GM12892 (cell line): ENCODE measurements around the gene OR8B4.
"Not testable (repeated sequence)": the region's sequence is repeated elsewhere in the genome, so short reads cannot be mapped to it uniquely, and the experiment has no call there.

Source experiments
- DNase-seq: peaks from one replicate; pipeline ENCODE4 v3.0.0; 2011; ENCODE audit not compliant: insufficient read length
- FAIRE-seq: peaks from 2 replicates; lab custom pipeline; 2011; peaks lifted over from hg19 to GRCh38; lab: Jason Lieb, UNC
- POLR2A ChIP-seq: IDR thresholded peaks from 2 replicates; pipeline ENCODE4 v1.6.1; 2011; ENCODE audit warnings: low read depth, low read length, control low read depth
- POLR2AphosphoS5 ChIP-seq: IDR thresholded peaks from 2 replicates; pipeline ENCODE4 v1.6.1; 2011; ENCODE audit warnings: low read depth, low read length, control low read depth
- TAF1 ChIP-seq: IDR thresholded peaks from 2 replicates; pipeline ENCODE4 v1.6.1; 2011; ENCODE audit warnings: low read depth, mild to moderate bottlenecking, control low read depth, low read length, borderline replicate concordance

The OR8B4 gene

DNA sequence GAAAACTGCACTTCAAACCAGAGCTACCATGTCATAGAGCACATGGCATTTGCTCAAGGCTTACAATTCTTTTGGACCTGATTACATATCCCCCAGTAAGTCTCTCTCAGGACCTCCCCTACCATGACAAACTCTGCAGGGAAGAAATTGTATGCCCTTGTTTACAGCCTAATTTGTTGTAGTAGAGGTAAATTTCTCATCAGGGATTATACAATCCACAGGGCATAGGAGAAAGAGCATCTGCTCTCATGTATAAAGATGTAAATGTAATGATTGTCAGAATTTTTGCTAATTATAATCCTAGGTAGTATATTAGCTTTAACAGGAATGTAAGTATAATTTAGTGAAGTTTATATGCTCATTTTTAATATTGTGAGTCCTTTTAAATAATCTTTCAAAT lies 25.7 kb downstream of the OR8B4 start, which contains the start of gene OR8B3:
Gene OR8B3 (minus strand): TSS at position 101 of the 400 bp plus-strand sequence. CDS start 1,673 bp downstream, outside the sequence.
- no peak for FAIRE-seq
- DNase-seq = no peak
- TF ChIP-seq POLR2A (no peak), POLR2AphosphoS5 (no peak), TAF1 (no peak)

DNA sequence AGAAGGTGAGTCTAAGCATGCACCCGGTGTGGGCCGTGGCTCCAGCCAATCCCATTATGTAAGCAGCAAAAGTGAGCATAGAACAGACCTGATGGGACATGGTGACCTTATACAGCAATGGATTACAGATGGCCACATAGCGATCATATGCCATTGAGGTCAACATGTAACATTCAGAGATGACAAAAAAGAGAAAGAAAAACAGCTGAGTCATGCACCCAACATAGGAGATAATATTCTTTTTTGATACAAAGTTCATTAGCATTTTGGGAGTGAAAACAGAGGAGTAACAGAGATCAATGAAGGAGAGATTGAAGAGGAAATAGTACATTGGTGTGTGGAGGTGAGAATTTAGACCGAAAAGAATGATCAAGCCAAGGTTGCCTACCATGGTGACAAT lies 27.8 kb downstream of the OR8B4 start:
- not testable (repeated sequence) for DNase-seq, FAIRE-seq

DNA sequence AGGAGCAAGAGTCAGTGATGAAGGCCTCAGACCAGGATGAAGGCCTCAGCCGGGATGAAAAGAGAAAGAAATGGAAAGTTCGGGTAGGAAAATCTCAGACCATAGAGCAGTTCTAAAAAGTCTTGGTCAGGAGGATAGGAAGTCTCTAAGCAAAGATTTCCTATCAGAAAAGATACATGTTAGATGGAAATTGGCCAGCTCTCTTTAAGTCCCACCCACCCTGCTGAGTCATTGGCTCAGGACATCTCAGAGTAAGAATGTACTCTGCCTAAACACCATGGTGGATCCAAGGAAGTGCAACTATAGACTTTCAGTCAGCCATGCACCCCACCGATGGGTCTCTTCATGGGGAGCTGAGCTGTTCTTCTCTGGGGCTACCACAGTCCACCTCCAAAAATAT lies 30.3 kb downstream of the OR8B4 start:
- FAIRE-seq (no peak), DNase-seq (no peak)
- no peak for TF ChIP-seq TAF1
- no peak for TF ChIP-seq POLR2A
- TF ChIP-seq POLR2AphosphoS5 = no peak

DNA sequence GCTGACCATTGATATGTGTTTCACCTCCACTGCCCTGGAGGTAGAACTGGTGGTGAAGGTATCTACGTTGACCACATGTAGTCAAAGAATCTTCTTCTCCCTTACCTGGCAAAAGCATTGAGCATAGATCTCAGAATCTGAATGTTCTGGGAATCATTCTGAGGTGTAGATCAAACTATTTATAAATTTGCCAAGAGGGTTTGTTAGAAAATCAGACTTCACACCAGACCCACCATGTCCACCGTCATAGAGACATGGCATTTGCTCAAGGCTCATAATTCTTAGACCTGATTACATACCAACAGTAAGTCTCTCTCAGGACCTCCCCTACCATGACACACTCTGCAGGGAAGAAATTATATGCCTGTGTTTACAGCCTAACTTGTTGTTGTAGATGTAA lies 40.3 kb downstream of the OR8B4 start, which contains the start of gene OR8B2:
Gene OR8B2 (minus strand): TSS at position 101 of the 400 bp plus-strand sequence. CDS start 1,156 bp downstream, outside the sequence.
- FAIRE-seq (no peak), DNase-seq (no peak)
- no peak for TF ChIP-seq TAF1
- no peak for TF ChIP-seq POLR2AphosphoS5
- no peak for TF ChIP-seq POLR2A

DNA sequence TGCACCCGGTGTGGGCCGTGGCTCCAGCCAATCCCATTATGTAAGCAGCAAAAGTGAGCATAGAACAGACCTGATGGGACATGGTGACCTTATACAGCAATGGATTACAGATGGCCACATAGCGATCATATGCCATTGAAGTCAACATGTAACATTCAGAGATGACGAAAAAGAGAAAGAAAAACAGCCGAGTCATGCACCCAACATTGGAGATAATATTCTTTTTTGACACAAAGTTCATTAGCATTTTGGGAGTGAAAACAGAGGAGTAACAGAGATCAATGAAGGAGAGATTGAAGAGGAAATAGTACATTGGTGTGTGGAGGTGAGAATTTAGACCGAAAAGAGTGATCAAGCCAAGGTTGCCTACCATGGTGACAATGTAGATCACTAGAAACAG lies 41.8 kb downstream of the OR8B4 start:
- DNase-seq = not testable (repeated sequence)
- peak; percentile 79 for FAIRE-seq

DNA sequence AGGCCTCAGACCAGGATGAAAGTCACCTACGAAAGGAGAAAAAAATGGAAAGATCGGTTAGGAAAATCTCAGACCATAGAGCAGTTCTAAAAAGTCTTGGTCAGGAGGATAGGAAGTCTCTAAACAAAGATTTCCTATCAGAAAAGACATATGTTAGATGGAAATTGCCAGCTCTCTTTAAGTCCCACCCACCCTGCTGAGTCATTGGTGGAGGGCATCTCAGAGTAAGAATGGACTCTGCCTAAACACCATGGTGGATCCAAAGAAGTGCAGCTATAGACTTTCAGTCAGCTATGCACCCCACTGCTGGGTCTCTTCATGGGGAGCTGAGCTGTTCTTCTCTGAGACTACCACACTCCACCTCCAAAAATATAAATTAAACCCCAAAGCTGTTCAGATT lies 44.1 kb downstream of the OR8B4 start:
- no peak for DNase-seq
- TF ChIP-seq POLR2AphosphoS5 = no peak
- no peak for TF ChIP-seq TAF1
- TF ChIP-seq POLR2A = no peak
- no peak for FAIRE-seq

DNA sequence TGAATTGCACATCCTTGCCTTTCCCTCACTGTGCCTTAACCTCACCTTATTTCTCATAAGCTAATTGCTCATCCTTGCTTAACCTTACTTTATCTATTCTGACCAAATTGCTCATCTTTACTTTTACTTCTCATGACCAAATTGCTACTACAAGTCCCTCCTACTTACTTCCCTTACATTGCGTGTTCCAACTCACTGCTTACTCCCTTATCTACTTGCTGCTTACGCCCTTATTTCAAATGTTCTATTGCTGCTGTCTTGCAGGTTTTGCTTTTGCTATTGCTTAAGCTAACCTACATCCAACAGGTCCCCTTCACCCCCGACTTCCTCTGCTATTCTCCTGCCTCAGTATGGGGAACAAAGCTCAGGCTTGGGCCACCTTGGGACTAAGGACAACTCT lies 48.4 kb downstream of the OR8B4 start:
- no peak for FAIRE-seq
- TF ChIP-seq POLR2A (no peak), POLR2AphosphoS5 (no peak), TAF1 (no peak)
- DNase-seq = no peak
